HCT116 (cell line): Measurements from ENCODE around the gene ACOT7. TPM values are rescaled to one million over a fixed set of nuclear protein-coding genes. Genes with fewer than 3 reads are reported as not detected.

Experiments
- ATAC-seq: fragments of 200-7000 bp; cut with Tn5 transposase; 2 replicates; pipeline ENCODE4 v1.9.1; 2020; ENCODE audit warnings: mild to moderate bottlenecking, moderate library complexity
- BruUV-seq: library from RNA; stranded (reverse); fragments of 400-500 nt; replicated peaks from 2 replicates; lab custom pipeline; 2021; lab: Mats Ljungman, UMichigan
- CTCF ChIA-PET: fragments of 300-600 bp; sonication (Branson Sonifier 250); formaldehyde crosslinking; loops from one replicate; lab custom pipeline; 2021; ENCODE audit warnings: antibody characterized with exemption; lab: Charles Lee
- POLR2A ChIA-PET: fragments of 300-600, 350-600 bp; sonication (Branson Sonifier 250); formaldehyde crosslinking; loops from one replicate; lab custom pipeline; 2021; ENCODE audit warnings: antibody characterized with exemption; lab: Charles Lee
- RAD21 ChIA-PET, 2 experiments: fragments of 300-600 bp; sonication (Branson Sonifier 250); formaldehyde crosslinking; loops; one replicate each; lab custom pipeline; 2023; ENCODE audit warnings: low total read pairs in 2 of 2; ENCODE audit not compliant: uncharacterized antibody in 2 of 2, unreplicated experiment in 2 of 2, low non-redundant PET in 1 of 2; lab: Charles Lee
- DNase-seq: peaks from one replicate; pipeline ENCODE4 v3.0.0-alpha.2; 2010; ENCODE audit warnings: low read depth, low spot score
- H2AFZ ChIP-seq: fragments of 200-600 bp; shearing (Covaris generic), sonication (generic); 2 replicates; pipeline ENCODE4 v1.6.1; 2017; ENCODE audit warnings: low read depth, mixed run types, mixed read lengths, antibody characterized with exemption, low read length; ENCODE audit not compliant: poor library complexity, severe bottlenecking
- H3K27ac ChIP-seq: 2 replicates; pipeline ENCODE4 v1.5.1; 2012; ENCODE audit warnings: low read depth, low read length
- H3K27me3 ChIP-seq: fragments of 200-600 bp; sonication (generic); 2 replicates; pipeline ENCODE4 v1.6.1; 2016; ENCODE audit warnings: mixed run types, low read length, mixed read lengths; ENCODE audit not compliant: insufficient read depth
- H3K36me3 ChIP-seq, 2 experiments: fragments of 200-500 bp in 1 of 2; fragments of 200-600 bp in 1 of 2; sonication (Bioruptor generic) in 1 of 2; sonication (generic) in 1 of 2; 2 replicates each; pipeline versions ENCODE4 v1.5.1 to v1.6.1; 2014 to 2016; ENCODE audit warnings: low read length in 2 of 2, inconsistent platforms in 1 of 2, mixed read lengths in 1 of 2, mixed run types in 1 of 2; ENCODE audit not compliant: insufficient read depth in 2 of 2, control insufficient read depth in 1 of 2
- H3K4me1 ChIP-seq, 2 experiments: fragments of 200-600 bp in 1 of 2; sonication (generic) in 1 of 2; 2 replicates each; pipeline versions ENCODE4 v1.5.1 to v1.6.1; 2012 to 2017; ENCODE audit warnings: low read length in 2 of 2, inconsistent platforms in 1 of 2, mild to moderate bottlenecking in 1 of 2, mixed read lengths in 1 of 2, mixed run types in 1 of 2, moderate library complexity in 1 of 2; ENCODE audit not compliant: insufficient read depth in 2 of 2, control insufficient read depth in 1 of 2
- H3K4me2 ChIP-seq: fragments of 200-600 bp; sonication (generic); 2 replicates; pipeline ENCODE4 v1.6.1; 2017; ENCODE audit warnings: mixed run types, low read length, mixed read lengths
- H3K4me3 ChIP-seq, 2 experiments: fragments of 200-600 bp in 1 of 2; sonication (generic) in 1 of 2; replicated peaks in 1 of 2; 2 replicates each; pipeline ENCODE4 v1.5.1; 2011 to 2016; ENCODE audit warnings: low read length in 2 of 2, control low read depth in 1 of 2, low read depth in 1 of 2, mild to moderate bottlenecking in 1 of 2, mixed read lengths in 1 of 2, mixed run types in 1 of 2
- H3K79me2 ChIP-seq: fragments of 200-600 bp; sonication (generic); 2 replicates; pipeline ENCODE4 v1.6.1; 2017; ENCODE audit warnings: mild to moderate bottlenecking, mixed run types, low read length, moderate library complexity, mixed read lengths; ENCODE audit not compliant: insufficient read depth
- H3K9ac ChIP-seq: fragments of 200-600 bp; sonication (generic); 2 replicates; pipeline ENCODE4 v1.6.1; 2016; ENCODE audit warnings: low read length, mixed read lengths
- H3K9me2 ChIP-seq: fragments of 200-600 bp; sonication (generic), shearing (Covaris generic); 2 replicates; pipeline ENCODE4 v1.6.1; 2017; ENCODE audit warnings: mixed run types, mild to moderate bottlenecking, moderate library complexity; ENCODE audit not compliant: insufficient read depth
- H3K9me3 ChIP-seq, 2 experiments: fragments of 200-500 bp in 1 of 2; fragments of 200-600 bp in 1 of 2; sonication (Bioruptor generic) in 1 of 2; sonication (generic) in 1 of 2; 2 replicates each; pipeline ENCODE4 v1.6.1; 2014 to 2017; ENCODE audit warnings: low read length in 2 of 2, mixed read lengths in 2 of 2, inconsistent platforms in 1 of 2, low read depth in 1 of 2, mild to moderate bottlenecking in 1 of 2, mixed run types in 1 of 2, moderate library complexity in 1 of 2; ENCODE audit not compliant: control insufficient read depth in 1 of 2, insufficient read depth in 1 of 2
- H4K20me1 ChIP-seq: fragments of 200-600 bp; sonication (generic), shearing (Covaris generic); 2 replicates; pipeline ENCODE4 v1.6.1; 2017; ENCODE audit warnings: mixed run types, mild to moderate bottlenecking, moderate library complexity; ENCODE audit not compliant: insufficient read depth
- CEBPB ChIP-seq: IDR thresholded peaks from 2 replicates; pipeline ENCODE4 v1.6.1; 2012; ENCODE audit warnings: low read depth
- EZH2 ChIP-seq: fragments of 200-600 bp; sonication (generic); IDR thresholded peaks from 2 replicates; pipeline ENCODE4 v1.6.1; 2017; ENCODE audit warnings: antibody characterized with exemption, mixed run types
- EZH2phosphoT487 ChIP-seq: fragments of 200-600 bp; IDR thresholded peaks from 2 replicates; pipeline ENCODE4 v1.6.1; 2018; ENCODE audit warnings: antibody characterized with exemption, borderline replicate concordance
- RAD21 ChIP-seq: IDR thresholded peaks from 2 replicates; pipeline ENCODE4 v1.6.1; 2012; ENCODE audit warnings: low read depth, mild to moderate bottlenecking
- SP1 ChIP-seq: IDR thresholded peaks from 2 replicates; pipeline ENCODE4 v1.6.1; 2012; ENCODE audit warnings: low read depth
- TCF7L2 ChIP-seq: IDR thresholded peaks from 2 replicates; pipeline ENCODE4 v1.7.0; 2011; ENCODE audit warnings: borderline replicate concordance, inconsistent platforms; ENCODE audit not compliant: insufficient read depth, insufficient read length; ENCODE audit errors: extremely low read depth
- ZBTB33 ChIP-seq: IDR thresholded peaks from 2 replicates; pipeline ENCODE4 v1.6.1; 2011; ENCODE audit warnings: mild to moderate bottlenecking, low read length, moderate library complexity; ENCODE audit not compliant: insufficient replicate concordance; ENCODE audit errors: extremely low read depth
- intact Hi-C: fragments of 100-400 bp; cut with micrococcal nuclease; formaldehyde crosslinking; loops from 2 replicates; pipeline ENCODE4 v1.10.0; 2022
- total RNA-seq: library from RNA; stranded (reverse); gene quantifications from one replicate; pipeline ENCODE4 v1.2.1, GENCODE V29; 2021; ENCODE audit not compliant: unreplicated experiment

ACOT7 gene
- total RNA-seq, 1 experiment from 2014 or later = 162 TPM

- peak; percentile 37 for DNase-seq
- Histone ChIP-seq H3K4me2 (peak overlapping the region; percentile 89), H3K9ac (peak overlapping the region; percentile 52; the same call in 1 of the 2 replicates), H3K9me3 (no peaks in the 10 kb centered on the region), H3K4me1 (peaks cover 11 to 26% of the 10 kb centered on the region in 2 experiments; a peak in 2 of 4 replicates), H3K27ac (peak overlapping the region; percentile 61; the same call in 1 of the 2 replicates), H4K20me1 (no peaks in the 10 kb centered on the region), H3K79me2 (no peaks in the 10 kb centered on the region), H3K27me3 (no peaks in the 10 kb centered on the region), H3K36me3 (no peaks in the 10 kb centered on the region; a peak in 1 of 4 replicates), H3K9me2 (no peaks in the 10 kb centered on the region), H3K4me3 (peak overlapping the region; percentile 52 to 65), H2AFZ (no peak overlapping the region)
- intact Hi-C loops = no loop called here
- ATAC-seq = peak; percentile 60
- BruUV-seq = no TSS peak
- TF ChIP-seq TCF7L2 (peak; percentile 76), EZH2 (no peak), CEBPB (peak; percentile 99)
- ChIA-PET POLR2A (no interaction called here), RAD21 (no interaction called here), CTCF (interaction anchor here (1.0 to 1.2 kb wide), 2 partner anchors 10 to 14 kb away, joined by 3 to 4 read pairs; no protein-coding TSS in a partner anchor)
Measured at GRCh38 chr1:6259491-6260362, 133.8 kb downstream of the ACOT7 start.

DNA sequence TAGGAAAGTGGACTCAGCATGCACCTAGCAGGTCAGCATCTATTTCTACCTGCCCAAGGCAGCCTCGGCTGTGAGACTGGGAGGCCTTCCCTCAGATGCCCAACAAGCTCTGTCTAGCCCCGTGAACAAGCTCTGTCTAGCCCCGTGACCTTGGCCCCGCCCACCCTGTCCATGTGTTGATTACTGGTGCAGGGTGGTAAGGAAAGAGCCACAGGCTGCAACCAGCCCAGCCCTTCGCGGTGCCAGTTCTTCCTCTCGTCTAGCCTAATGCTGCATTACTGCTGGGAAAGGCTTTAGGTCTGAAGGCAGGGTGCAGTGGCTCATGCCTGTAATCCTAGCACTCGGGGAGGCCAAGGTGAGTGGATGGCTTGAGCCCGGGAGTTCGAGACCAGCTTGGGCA, 134.9 kb downstream of the ACOT7 start:
- Histone ChIP-seq H2AFZ (no peak overlapping the region), H3K9me3 (no peaks in the 10 kb centered on the region), H3K27ac (no peak overlapping the region), H4K20me1 (no peaks in the 10 kb centered on the region), H3K27me3 (no peaks in the 10 kb centered on the region), H3K36me3 (no peaks in the 10 kb centered on the region), H3K9me2 (no peaks in the 10 kb centered on the region), H3K4me3 (no peak overlapping the region), H3K4me1 (peaks cover 11 to 26% of the 10 kb centered on the region in 2 experiments; a peak in 2 of 4 replicates), H3K79me2 (no peaks in the 10 kb centered on the region), H3K4me2 (no peak overlapping the region), H3K9ac (no peak overlapping the region)
- no peak for DNase-seq
- BruUV-seq = no TSS peak
- RAD21 ChIA-PET = no interaction called here
- ATAC-seq = no peak
- CTCF ChIA-PET = interaction anchor here (1.2 kb wide), 1 partner anchor 9 kb away, joined by 3 read pairs; no protein-coding TSS in a partner anchor
- TF ChIP-seq ZBTB33 = no peak
- no peak for TF ChIP-seq EZH2
- no peak for TF ChIP-seq SP1
- no peak for TF ChIP-seq EZH2phosphoT487
- TF ChIP-seq RAD21 = no peak
- POLR2A ChIA-PET = no interaction called here
- intact Hi-C loops = no loop called here
